B cell (primary cell): ENCODE data around the gene OR1J4. TPM values are rescaled to one million over a fixed set of nuclear protein-coding genes. Genes with fewer than 3 reads are reported as not detected.

ENCODE experiments used
- ATAC-seq: fragments of 200-7000 bp; cut with Tn5 transposase; one replicate; pipeline ENCODE4 v1.10.0; 2021; ENCODE audit warnings: low read depth, mild to moderate bottlenecking, moderate number of reproducible peaks, moderate library complexity
- CTCF ChIA-PET: fragments of 350-600 bp; sonication (Branson Sonifier 250); formaldehyde crosslinking; loops from one replicate; lab custom pipeline; 2021; ENCODE audit warnings: antibody characterized with exemption, inconsistent platforms; lab: Charles Lee
- POLR2A ChIA-PET: fragments of 350-600 bp; sonication (Branson Sonifier 250); formaldehyde crosslinking; loops from one replicate; lab custom pipeline; 2021; ENCODE audit warnings: antibody characterized with exemption; lab: Charles Lee
- DNase-seq: peaks from one replicate; pipeline ENCODE4 v3.0.0; 2013
- H2AFZ ChIP-seq: 2 replicates; pipeline ENCODE4 v1.6.1; 2012; ENCODE audit warnings: mild to moderate bottlenecking, low read depth, low read length; ENCODE audit not compliant: insufficient read depth, poor library complexity, severe bottlenecking
- H3K27ac ChIP-seq, 2 donors: 1 replicate in 1 of 2; 2 replicates in 1 of 2; pipeline ENCODE4 v1.5.1; 2012 to 2013; ENCODE audit warnings: low read length in 2 of 2, mild to moderate bottlenecking in 2 of 2, moderate library complexity in 1 of 2
- H3K27me3 ChIP-seq, 4 experiments: fragments of 200-600 bp in 1 of 4; sonication (generic) in 1 of 4; replicated peaks in 1 of 4; 1 replicate in 2 of 4; 2 replicates in 2 of 4; pipeline versions ENCODE4 v1.6.1 to v1.7.0; 2013 to 2016; ENCODE audit warnings: low read length in 3 of 4, mild to moderate bottlenecking in 2 of 4, mixed read lengths in 1 of 4, moderate library complexity in 1 of 4; ENCODE audit not compliant: insufficient read depth in 4 of 4, control insufficient read depth in 3 of 4; ENCODE audit errors: control extremely low read depth in 1 of 4
- H3K36me3 ChIP-seq, 2 experiments: replicated peaks in 1 of 2; 1 replicate in 1 of 2; 2 replicates in 1 of 2; pipeline versions ENCODE4 v1.6.1 to v1.7.1; 2013; ENCODE audit warnings: low read length in 1 of 2; ENCODE audit not compliant: insufficient read depth in 2 of 2, control insufficient read depth in 1 of 2; ENCODE audit errors: control extremely low read depth in 1 of 2, extremely low read depth in 1 of 2
- H3K4me1 ChIP-seq, 2 donors: fragments of 200-600 bp in 1 of 2; sonication (generic) in 1 of 2; 1 replicate in 1 of 2; 2 replicates in 1 of 2; pipeline versions ENCODE4 v1.5.1 to v1.6.1; 2013 to 2017; ENCODE audit warnings: low read length in 2 of 2; ENCODE audit not compliant: control insufficient read depth in 2 of 2, insufficient read depth in 2 of 2
- H3K4me2 ChIP-seq: replicated peaks from 2 replicates; pipeline ENCODE3; 2012; ENCODE audit warnings: mild to moderate bottlenecking, low read depth, low read length; ENCODE audit not compliant: poor library complexity, severe bottlenecking
- H3K4me3 ChIP-seq, 5 experiments: fragments of 200-600 bp in 1 of 5; sonication (generic) in 1 of 5; 1 replicate in 3 of 5; 2 replicates in 2 of 5; pipeline versions ENCODE4 v1.5.1 to v1.7.0; 2011 to 2016; ENCODE audit warnings: low read length in 4 of 5, mild to moderate bottlenecking in 4 of 5, low read depth in 2 of 5, control low read depth in 1 of 5, moderate library complexity in 1 of 5; ENCODE audit not compliant: insufficient read depth in 1 of 5; ENCODE audit errors: control extremely low read depth in 1 of 5, extremely low read depth in 1 of 5
- H3K79me2 ChIP-seq: fragments of 200-600 bp; sonication (generic); one replicate; pipeline ENCODE4 v1.6.0; 2016; ENCODE audit warnings: low read length; ENCODE audit not compliant: control insufficient read depth, insufficient read depth
- H3K9ac ChIP-seq: fragments of 200-600 bp; sonication (generic); 2 replicates; pipeline ENCODE4 v1.6.1; 2017; ENCODE audit warnings: mild to moderate bottlenecking, low read length, moderate library complexity
- H3K9me3 ChIP-seq, 3 donors: one replicate each; pipeline versions ENCODE4 v1.6.1 to v1.7.1; 2013; ENCODE audit warnings: low read length in 2 of 3; ENCODE audit not compliant: control insufficient read depth in 2 of 3, insufficient read depth in 1 of 3; ENCODE audit errors: control extremely low read depth in 1 of 3
- H4K20me1 ChIP-seq: 2 replicates; pipeline ENCODE4 v1.6.0; 2012; ENCODE audit warnings: mild to moderate bottlenecking, low read length; ENCODE audit not compliant: insufficient read depth, control insufficient read depth, poor library complexity, severe bottlenecking
- H3K27ac Mint-ChIP-seq: one replicate; pipeline ENCODE4 v1.8.0; 2021; ENCODE audit warnings: mixed read lengths
- H3K27me3 Mint-ChIP-seq: one replicate; pipeline ENCODE4 v1.8.0; 2021; ENCODE audit warnings: mixed read lengths
- H3K4me1 Mint-ChIP-seq: one replicate; pipeline ENCODE4 v1.8.0; 2021; ENCODE audit warnings: mixed read lengths
- H3K4me3 Mint-ChIP-seq: one replicate; pipeline ENCODE4 v1.8.0; 2021; ENCODE audit warnings: mixed read lengths
- H3K9me3 Mint-ChIP-seq: one replicate; pipeline ENCODE4 v1.8.0; 2022; ENCODE audit warnings: mixed read lengths; ENCODE audit not compliant: insufficient read depth
- EZH2 ChIP-seq: IDR thresholded peaks from 2 replicates; pipeline ENCODE4 v1.6.1; 2012; ENCODE audit warnings: borderline replicate concordance, low read depth, mild to moderate bottlenecking, moderate library complexity, low read length; ENCODE audit not compliant: insufficient read depth, poor library complexity, severe bottlenecking
- WGBS: methylation state at CpG from one replicate; pipeline ENCODE4 v1.1.5; 2013; ENCODE audit warnings: missing lambda C conversion rate; ENCODE audit not compliant: insufficient coverage; 5-methylcytosine and 5-hydroxymethylcytosine counted together
- intact Hi-C: fragments of 100-400 bp; cut with micrococcal nuclease; formaldehyde crosslinking; loops from one replicate; pipeline ENCODE4 v1.10.0; 2022
- polyA plus RNA-seq: library from polyadenylated mRNA; depleted of rRNA; stranded (reverse); fragments of >200 nt; gene quantifications from 2 replicates; pipeline ENCODE4 v1.2.3, GENCODE V29; 2012
- total RNA-seq, 2 donors: library from RNA; stranded (reverse); fragments of 120-200 nt in 1 of 2; gene quantifications; 1 replicate in 1 of 2; 2 replicates in 1 of 2; pipeline versions ENCODE4 v1.2.3 to v1.2.4, GENCODE V29; 2013 to 2022
- TF ChIP-seq, protein P1 (sequence below): fragments of 200-600 bp; IDR thresholded peaks from one replicate; pipeline ENCODE4 v1.8.0; 2022; ENCODE audit warnings: antibody characterized with exemption, mild to moderate bottlenecking

Gene OR1J4
- total and polyA plus RNA-seq, 2 donors (not counting 1 experiment from before 2014, with no cell fraction given) = not detected

DNA sequence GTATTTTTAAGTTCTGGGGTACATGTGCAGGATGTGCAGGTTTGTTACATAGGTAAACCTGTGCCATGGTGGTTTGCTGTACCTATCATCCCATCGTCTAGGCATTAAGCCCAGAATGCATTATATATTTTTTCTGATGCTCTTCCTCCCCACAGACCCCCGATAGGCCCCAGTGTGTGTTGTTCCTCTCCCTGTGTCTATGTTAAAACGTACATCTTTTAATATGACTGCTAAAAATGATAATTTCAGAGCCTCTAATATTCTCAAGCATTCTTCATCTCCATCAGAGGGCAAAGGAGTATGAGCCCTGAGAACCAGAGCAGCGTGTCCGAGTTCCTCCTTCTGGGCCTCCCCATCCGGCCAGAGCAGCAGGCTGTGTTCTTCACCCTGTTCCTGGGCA, 8.4 kb upstream of the OR1J4 start, which contains the start of gene OR1J2:
OR1J2 (plus strand) TSS at position 301 of the 400 bp plus-strand sequence; CDS start at position 301, 0 bp downstream.
- Mint-ChIP-seq H3K27ac (no peak within 1 kb of the TSS), H3K9me3 (no peaks in the 10 kb centered on the region), H3K4me3 (no peak within 1 kb of the TSS), H3K27me3 (peaks cover 34% of the 10 kb centered on the region), H3K4me1 (no peaks in the 10 kb centered on the region)
- TF ChIP-seq, protein P1, sequence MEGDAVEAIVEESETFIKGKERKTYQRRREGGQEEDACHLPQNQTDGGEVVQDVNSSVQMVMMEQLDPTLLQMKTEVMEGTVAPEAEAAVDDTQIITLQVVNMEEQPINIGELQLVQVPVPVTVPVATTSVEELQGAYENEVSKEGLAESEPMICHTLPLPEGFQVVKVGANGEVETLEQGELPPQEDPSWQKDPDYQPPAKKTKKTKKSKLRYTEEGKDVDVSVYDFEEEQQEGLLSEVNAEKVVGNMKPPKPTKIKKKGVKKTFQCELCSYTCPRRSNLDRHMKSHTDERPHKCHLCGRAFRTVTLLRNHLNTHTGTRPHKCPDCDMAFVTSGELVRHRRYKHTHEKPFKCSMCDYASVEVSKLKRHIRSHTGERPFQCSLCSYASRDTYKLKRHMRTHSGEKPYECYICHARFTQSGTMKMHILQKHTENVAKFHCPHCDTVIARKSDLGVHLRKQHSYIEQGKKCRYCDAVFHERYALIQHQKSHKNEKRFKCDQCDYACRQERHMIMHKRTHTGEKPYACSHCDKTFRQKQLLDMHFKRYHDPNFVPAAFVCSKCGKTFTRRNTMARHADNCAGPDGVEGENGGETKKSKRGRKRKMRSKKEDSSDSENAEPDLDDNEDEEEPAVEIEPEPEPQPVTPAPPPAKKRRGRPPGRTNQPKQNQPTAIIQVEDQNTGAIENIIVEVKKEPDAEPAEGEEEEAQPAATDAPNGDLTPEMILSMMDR = no peak
- TF ChIP-seq EZH2 = no peak
- ATAC-seq = no peak
- Histone ChIP-seq H3K36me3 (no peaks in the 10 kb centered on the region), H3K4me2 (no peak within 1 kb of the TSS), H3K4me3 (no peak within 1 kb of the TSS), H3K9ac (no peak within 1 kb of the TSS), H3K9me3 (no peaks in the 10 kb centered on the region), H3K27ac (no peak within 1 kb of the TSS), H4K20me1 (no peaks in the 10 kb centered on the region), H3K4me1 (no peaks in the 10 kb centered on the region), H3K27me3 (no peaks in the 10 kb centered on the region), H2AFZ (no peak within 1 kb of the TSS), H3K79me2 (no peaks in the 10 kb centered on the region)
- DNase-seq = no peak
- CTCF ChIA-PET = no interaction called here
- intact Hi-C loops = no loop called here
- WGBS = 87% methylated on average over 3 of the region's 6 CpGs
- POLR2A ChIA-PET = no interaction called here

DNA sequence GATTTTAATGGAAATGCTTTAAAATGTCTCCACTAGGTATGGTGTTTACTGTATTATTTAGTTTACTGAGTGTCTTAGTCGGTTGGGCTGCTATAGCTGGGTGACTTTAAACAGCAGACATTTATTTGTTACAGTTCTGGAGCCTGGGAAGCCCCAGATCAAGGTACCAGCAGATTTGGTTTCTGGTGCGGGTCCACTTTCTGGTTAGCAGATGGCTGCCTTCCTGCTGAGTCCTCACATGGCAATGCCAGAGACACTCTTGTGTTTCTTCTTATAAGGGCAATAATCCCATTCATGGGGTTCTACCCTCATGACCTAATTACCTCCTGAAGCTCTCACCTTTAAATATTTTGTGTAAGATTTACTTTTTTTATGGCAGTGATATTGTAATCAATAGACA, 715 bp upstream of the OR1J4 start:
- no peak overlapping the region for H3K4me3 Mint-ChIP-seq
- no peak overlapping the region for H3K4me2 ChIP-seq
- peaks cover 0 to 10% (median 3%) of the 10 kb centered on the region in 4 experiments for H3K27me3 ChIP-seq
- no peak overlapping the region for H2AFZ ChIP-seq
- H3K27ac ChIP-seq = no peak overlapping the region
- TF ChIP-seq, protein P1 = no peak
- TF ChIP-seq EZH2 = no peak
- H3K79me2 ChIP-seq = no peaks in the 10 kb centered on the region
- H3K9ac ChIP-seq = no peak overlapping the region
- POLR2A ChIA-PET = no interaction called here
- no peak overlapping the region for H3K27ac Mint-ChIP-seq
- no peaks in the 10 kb centered on the region for H3K4me1 Mint-ChIP-seq
- no peak for DNase-seq
- WGBS = 82% methylated on average over 2 of the region's 2 CpGs
- H4K20me1 ChIP-seq = no peaks in the 10 kb centered on the region
- H3K4me3 ChIP-seq = no peak overlapping the region
- H3K4me1 ChIP-seq = no peaks in the 10 kb centered on the region
- H3K9me3 ChIP-seq = no peaks in the 10 kb centered on the region
- no peaks in the 10 kb centered on the region for H3K9me3 Mint-ChIP-seq
- H3K36me3 ChIP-seq = no peaks in the 10 kb centered on the region
- CTCF ChIA-PET = no interaction called here
- ATAC-seq = no peak
- intact Hi-C loops = no loop called here
- peaks cover 28% of the 10 kb centered on the region for H3K27me3 Mint-ChIP-seq
